Measurements from ENCODE around the gene DSCAML1.

- no peak for TF ChIP-seq CTCF (IDR thresholded peaks at IDR 0.05 in 2 of 3, conservative IDR thresholded peaks at IDR 0.05 in 1 of 3; ENCODE audit: borderline replicate concordance in 1 of 3, insufficient read depth in 1 of 3, low read depth in 2 of 3, low read length in 2 of 3)
- no peak for TF ChIP-seq EZH2 (IDR thresholded peaks at IDR 0.05)
- no peak for TF ChIP-seq JUND (IDR thresholded peaks at IDR 0.05)
- no peak for TF ChIP-seq POLR2A (IDR thresholded peaks at IDR 0.05; ENCODE audit: borderline replicate concordance, extremely low read depth, insufficient read depth, insufficient read length)
- no peak for TF ChIP-seq ZBTB33 (IDR thresholded peaks at IDR 0.05; ENCODE audit: extremely low read depth, insufficient replicate concordance, low read length)
- no peak for TF ChIP-seq SIN3A (IDR thresholded peaks at IDR 0.05; ENCODE audit: low read depth)
These were observed 110.3 kb downstream of the DSCAML1 start for GRCh38 chr11:117686711-117687110.

All from HCT116 (cell line).